K562 (cell line): ENCODE results near the gene MAN1A1.

ENCODE experiments used
- BHLHE40 ChIP-seq: IDR thresholded peaks from 2 replicates; pipeline ENCODE4 v1.6.1; 2011; ENCODE audit warnings: low read length, improper control_type of control experiment
- SP1 ChIP-seq: sonication (generic); formaldehyde crosslinking; IDR thresholded peaks from 2 replicates; pipeline ENCODE4 v1.8.1; 2022; ENCODE audit warnings: mild to moderate bottlenecking, missing genetic modification reagents
- XRCC4 ChIP-seq: IDR thresholded peaks from one replicate; pipeline ENCODE4 v1.6.1; 2011; ENCODE audit not compliant: insufficient read depth, insufficient read length; ENCODE audit errors: extremely low read depth
- TF ChIP-seq, protein P1 (sequence below): sonication (generic); formaldehyde crosslinking; IDR thresholded peaks from 2 replicates; pipeline ENCODE4 v1.8.1; 2023; ENCODE audit warnings: mild to moderate bottlenecking, missing genetic modification reagents

DNA sequence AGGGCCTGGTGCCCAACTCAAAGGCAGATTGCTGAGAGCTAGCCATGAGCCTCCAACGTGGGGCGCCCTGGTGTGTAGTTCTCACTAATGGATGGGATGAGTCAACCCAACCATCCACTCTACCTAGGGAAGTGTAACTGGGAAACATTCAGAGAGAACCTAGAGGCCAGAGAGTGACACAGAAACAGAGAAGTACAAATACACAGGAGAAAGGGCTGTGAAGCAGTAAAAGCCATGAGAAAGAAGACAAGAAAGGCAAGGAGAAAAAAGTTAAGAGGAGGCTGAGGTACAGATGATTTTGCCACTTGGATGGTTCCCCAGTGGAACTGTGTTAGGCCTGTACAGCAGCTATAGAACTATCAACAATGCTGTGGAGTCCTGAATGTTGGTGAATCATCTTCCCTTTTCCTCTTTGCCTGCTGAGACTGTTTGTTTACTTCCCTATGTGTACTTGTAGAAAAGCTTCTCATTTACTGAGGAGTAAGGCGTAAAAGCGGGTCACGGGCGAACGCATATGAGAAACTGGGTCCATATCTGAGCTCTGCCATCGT is 39.0 kb downstream of the MAN1A1 start:
- TF ChIP-seq, protein P1, sequence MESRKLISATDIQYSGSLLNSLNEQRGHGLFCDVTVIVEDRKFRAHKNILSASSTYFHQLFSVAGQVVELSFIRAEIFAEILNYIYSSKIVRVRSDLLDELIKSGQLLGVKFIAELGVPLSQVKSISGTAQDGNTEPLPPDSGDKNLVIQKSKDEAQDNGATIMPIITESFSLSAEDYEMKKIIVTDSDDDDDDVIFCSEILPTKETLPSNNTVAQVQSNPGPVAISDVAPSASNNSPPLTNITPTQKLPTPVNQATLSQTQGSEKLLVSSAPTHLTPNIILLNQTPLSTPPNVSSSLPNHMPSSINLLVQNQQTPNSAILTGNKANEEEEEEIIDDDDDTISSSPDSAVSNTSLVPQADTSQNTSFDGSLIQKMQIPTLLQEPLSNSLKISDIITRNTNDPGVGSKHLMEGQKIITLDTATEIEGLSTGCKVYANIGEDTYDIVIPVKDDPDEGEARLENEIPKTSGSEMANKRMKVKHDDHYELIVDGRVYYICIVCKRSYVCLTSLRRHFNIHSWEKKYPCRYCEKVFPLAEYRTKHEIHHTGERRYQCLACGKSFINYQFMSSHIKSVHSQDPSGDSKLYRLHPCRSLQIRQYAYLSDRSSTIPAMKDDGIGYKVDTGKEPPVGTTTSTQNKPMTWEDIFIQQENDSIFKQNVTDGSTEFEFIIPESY (CRISPR knock-in tag): 0 out of 2 replicates have a peak, but pooled peaks have one; percentile 12
- TF ChIP-seq BHLHE40 (0 out of 2 replicates have a peak, but pooled peaks have one; percentile 27), XRCC4 (no peak), SP1 (CRISPR knock-in tag) (no peak)
